ENCODE data around the gene RABGAP1L.

Gene RABGAP1L

DNA sequence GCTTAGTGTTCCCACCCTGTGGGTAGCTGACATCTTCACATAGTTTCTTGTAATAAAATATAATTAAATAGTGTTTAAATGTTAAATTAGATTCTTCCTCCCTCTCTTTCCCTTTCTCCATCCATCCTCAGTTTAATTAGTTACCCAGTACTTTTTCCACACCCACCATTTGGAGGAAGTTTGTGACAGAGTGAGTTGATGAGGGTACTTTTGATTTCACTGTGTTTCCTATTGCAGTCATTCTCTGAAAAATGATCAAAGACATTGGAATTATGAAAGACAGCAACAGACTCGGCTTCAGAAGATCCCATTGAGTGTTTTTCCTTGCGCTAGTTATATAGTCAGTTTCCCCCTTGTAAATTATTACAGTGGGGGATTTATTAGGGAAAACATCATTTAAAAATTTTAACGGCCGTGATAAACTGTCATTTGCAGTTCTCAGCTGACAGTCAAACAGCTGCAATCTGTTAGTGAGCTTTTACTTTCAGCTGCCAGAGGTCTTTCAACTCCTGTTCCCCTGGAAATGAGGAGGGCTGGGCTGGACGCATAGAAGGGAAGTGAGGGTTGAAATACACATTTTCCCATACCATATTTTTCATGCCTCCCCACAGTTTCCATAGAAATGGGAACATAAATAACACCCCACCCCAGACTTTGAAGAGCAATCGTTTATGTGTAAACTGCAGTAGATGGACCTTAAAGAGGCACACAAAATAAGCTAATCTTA lies 779.1 kb downstream of the RABGAP1L start:
- no peak for DNase-seq (ENCODE audit: low read depth)

DNA sequence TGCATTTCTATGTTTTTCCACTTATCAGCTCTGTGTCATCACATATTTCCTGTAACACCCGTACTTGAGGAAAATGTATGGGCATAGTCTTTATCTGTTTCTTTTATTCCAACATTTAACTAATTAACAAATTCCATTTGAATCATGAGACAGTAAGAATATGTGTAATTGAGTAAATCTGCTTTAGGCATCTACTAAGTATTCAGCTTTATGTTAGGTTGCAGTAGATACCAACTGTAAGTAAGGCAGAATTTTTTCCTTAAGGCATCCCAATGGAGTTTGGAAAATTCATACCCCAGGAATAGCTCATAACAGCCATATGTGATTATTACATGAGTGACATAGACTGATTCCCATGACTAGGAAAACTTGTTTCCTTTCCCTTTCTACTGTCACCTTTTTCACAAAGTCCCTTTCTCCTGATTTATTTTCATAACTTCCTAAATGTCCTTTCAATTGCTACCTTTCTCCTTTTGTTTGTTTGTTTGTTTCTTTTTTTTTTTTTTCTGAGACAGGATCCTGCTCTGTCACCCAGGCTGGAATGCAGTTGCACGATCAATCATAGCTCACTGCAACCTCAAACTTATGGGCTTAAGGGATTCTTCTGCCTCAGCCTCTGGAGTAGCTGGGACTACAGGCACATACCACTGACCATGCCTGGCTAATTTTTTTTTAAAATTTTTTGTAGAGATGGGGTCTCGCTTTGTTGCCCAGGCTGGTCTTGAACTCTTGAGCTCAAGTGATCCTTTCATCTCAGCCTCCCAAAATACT lies 780.6 kb downstream of the RABGAP1L start:
- DNase-seq (ENCODE audit: low read depth): no peak

DNA sequence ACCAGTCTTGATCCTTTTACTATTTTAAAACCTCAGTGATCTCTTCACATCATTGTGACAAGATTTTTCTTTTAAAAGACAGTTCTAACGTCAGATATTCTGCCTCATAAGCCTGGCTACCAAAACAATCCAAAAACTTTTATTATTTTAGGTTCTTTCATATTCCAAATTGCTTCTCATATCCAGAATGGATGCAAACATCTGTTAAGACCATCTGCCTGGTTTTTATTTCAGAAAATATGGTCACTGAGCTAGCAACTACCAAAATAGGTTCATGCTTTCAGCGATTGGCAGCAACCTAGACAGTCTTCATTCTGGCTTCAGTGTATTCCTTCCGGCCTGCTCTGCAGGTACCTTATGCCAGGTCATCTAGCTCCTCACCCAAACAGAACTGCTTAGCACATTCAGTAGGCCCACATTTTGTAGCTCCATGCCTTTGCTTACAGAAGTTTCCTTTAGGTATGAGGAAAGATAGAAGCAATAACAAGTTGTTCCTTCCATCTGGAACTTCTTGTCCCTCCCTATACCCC lies 781.4 kb downstream of the RABGAP1L start:
- no peak for DNase-seq (ENCODE audit: low read depth)

DNA sequence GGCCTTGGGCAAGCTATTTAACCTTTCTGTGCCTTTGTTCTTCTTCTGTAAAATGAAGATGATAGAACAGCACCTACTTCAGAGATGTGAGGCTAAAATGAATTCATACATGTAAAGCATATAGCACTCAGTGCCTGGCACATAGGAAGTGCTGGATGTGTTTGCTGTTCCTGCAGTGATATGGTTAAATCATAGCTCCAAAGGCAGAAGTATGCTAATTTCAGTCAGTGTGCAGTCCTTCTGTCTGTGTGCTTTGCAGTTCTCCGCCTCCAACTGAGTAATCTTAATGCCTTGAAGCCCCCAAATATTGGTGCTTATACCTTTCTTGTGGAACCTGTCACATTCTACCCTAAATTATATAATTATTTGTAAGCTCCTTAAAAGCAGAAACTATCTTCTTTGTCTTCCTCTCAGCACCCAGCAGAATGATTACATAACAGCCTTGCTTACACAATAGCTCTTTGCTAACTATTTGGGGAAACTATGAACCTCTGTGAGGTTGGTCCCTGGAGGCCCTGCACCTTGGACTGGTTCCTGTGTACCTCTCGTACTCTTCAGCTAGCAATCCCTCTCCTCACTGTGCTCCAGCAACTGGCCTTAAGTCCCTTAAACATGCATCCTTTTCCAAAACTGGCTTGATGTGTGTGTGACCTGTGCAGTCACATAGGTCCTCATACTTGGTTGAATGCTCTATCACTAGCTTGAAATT lies 783.4 kb downstream of the RABGAP1L start:
- no peak for DNase-seq (ENCODE audit: low read depth)

DNA sequence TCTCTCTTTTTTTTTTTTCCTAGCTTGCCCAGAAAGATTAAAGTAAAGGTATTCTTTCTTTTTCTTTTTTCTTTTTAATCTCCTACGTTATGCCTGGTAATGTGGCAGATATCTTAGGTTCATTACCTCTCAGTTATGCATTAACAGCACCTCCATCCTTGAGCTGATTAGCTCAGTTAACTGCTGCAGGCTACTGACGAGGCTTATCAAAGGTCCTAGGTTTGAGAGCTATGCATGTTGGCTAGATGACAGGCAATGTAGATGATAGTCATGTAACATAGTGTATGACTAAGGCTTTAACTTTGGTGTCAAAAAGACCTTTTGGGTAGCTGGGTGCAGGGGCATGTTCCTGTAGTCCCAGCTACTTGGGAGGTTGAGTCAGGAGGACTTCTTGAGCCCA lies 786.7 kb downstream of the RABGAP1L start:
- no peak for DNase-seq (ENCODE audit: low read depth)

DNA sequence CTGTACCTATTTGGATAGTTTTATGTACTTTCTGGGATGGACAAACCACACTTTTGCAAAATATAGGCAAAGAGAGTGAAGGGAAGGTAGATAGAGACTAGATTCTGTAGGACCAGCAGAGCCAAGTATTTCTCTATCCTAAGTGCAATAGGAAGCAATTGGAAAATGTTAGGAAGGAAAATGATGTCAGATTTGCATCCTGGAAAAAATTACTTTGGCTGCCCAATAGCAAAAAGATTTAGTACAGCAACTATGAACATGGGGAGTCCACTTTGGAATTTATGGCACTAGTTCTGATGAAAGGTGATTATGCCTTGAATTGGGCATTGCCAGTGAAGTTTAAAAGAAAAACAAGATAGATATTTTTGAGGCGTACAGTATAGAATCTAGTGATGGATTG lies 789.7 kb downstream of the RABGAP1L start:
- DNase-seq (ENCODE audit: low read depth): no peak

DNA sequence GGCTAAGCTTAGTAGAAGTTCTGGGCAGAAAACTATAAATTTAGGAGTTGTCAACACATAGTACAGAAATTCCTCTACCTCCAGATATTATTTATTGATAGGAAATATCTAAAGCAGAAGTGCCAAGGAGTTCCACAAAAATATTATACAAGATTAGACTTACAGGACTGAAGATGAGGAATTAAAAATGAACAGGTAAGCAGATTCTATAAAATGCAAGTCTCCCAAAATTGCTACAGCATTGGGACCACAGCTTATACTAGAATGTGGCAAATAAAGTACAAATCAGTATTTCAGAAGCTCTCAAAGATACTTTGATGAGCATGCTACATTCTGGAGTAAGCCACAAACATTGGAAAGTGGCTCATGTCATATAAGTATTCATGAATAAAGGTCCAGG lies 790.3 kb downstream of the RABGAP1L start:
- DNase-seq (ENCODE audit: low read depth): no peak

DNA sequence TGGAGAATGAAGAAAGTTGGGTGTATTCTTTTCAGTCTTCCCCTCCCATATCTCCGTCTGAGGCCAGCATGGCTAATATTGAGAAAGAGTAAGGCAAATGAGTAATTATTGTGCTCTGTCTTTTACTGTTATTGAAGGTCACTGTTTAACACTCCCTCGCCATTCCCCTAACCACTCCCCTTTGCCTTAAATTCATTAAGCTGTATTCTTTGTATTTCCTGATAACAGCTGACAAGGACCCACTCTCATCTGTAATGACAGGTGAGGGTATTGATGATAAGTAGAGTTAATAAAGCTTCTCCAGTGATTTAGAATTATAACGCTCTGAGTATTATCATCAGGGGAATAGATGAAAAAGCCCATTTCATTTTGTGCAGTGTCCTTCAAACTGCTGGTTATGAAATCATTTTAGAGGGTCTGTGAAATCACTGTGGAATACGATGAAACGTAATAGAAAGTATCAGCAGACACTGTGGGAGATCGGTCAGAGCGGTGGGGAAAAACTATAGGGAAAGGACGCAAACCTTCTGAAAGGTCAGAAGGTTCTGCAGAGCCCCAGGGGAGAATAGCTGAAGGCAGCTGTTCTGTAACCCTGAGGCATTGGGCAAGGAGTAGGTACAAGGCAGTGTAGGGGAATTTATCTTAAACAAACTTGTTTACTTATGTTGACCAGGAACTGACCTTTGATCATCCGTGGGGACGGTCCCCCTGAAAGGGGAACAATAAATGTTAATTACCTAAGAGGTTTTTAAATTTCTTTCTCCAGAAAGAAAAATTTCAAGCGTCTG lies 794.2 kb downstream of the RABGAP1L start:
- DNase-seq (ENCODE audit: low read depth): no peak

DNA sequence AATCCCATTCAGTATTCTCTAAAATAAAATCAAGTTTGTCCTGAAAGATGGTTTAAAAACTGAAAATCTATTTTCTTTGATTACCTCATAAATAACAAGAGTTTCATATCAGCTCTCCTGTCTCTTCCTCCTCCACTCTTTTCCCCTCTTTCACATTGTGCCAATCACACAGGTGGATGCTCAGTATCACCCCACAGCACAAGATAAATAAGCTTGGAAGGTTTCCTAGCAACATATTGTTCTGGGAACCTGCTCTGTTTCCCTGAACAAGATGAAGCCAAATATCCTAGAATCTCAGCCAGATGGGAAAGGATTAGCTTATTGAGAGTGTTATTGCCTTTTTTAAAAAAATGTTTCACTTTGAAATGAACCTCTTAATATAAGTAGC lies 794.7 kb downstream of the RABGAP1L start:
- no peak for DNase-seq (ENCODE audit: low read depth)

DNA sequence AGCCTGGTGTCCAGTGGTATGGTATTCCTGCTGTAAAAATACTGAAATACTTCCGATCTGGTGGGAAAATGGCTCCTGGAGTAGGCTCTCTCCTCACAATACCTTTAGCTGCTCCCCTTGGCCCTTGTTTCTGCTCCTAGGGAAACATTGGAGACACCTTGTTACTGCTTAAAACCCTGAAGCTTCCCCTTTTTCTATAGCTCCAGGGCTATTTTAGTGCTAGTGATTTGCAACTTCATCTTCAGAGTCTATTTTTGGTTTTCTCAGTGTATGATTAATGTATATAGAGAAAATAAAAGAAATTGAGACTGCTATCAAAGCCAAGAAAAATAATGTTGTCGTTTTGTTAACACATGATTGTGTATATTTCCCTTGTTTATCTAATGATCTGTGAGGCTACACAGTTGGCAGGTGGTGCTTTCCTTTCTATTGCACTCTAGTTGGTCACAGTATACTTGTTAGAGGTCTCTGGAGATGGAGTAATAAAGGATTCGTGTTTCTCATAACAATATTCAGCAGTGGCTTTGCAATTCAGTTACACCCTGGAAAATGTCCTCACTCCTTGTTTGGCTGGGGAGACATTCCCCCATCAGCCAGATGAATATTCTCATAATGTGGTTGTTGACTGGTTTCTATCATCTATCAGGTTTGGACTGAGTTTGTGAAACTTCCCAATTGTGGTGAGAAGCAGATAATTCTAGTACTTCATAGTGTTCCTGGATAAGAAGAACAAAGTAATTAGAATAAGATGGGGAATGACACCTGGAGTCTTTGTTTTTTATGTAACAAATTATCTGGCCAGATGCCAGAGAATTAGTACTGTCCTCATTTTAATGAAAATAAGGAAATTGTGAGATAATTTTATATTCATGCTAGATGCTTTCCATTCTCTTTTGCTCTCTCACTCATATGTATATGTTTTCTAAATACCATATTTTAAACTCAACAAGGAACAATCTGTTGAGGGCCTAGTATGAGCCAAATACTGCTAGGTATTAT lies 795.6 kb downstream of the RABGAP1L start:
- no peak for DNase-seq (ENCODE audit: low read depth)

DNA sequence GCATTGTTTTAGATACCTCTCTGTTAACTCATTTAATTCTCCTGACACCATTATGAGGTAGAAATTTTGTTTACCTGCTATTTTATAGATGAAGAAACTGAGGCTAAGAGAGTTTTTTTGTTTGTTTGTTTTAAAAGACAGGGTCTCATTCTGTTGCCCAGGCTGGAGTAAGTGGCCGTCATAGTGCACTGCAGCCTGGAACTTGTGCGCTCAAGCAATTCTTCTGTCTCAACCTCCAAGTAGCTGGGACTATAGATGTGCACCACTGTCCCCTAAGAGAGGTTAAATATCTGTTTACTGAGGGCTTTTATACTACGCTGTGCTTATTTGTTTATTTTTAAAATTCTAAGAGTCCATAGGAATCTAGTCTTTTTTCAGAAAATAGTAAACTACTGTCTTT lies 796.8 kb downstream of the RABGAP1L start:
- DNase-seq (ENCODE audit: low read depth): no peak

DNA sequence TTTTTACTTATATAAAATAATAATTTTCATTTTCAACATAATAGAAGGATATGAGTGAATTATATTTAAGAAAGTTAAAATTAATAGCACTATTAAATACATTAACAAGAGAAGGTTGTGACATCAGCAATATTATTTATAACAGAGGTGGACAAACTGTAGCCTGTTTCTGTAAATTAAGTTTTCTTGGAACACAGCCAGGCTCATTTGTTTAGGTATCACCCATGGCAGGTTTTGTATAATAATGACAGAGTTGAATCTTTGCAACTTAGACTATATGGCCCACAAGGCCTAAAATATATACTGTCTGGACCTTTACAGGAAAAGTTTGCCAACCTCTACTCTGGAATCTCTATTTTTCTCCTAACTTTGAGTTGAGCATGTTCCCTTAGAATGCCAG lies 797.7 kb downstream of the RABGAP1L start:
- no peak for DNase-seq (ENCODE audit: low read depth)

DNA sequence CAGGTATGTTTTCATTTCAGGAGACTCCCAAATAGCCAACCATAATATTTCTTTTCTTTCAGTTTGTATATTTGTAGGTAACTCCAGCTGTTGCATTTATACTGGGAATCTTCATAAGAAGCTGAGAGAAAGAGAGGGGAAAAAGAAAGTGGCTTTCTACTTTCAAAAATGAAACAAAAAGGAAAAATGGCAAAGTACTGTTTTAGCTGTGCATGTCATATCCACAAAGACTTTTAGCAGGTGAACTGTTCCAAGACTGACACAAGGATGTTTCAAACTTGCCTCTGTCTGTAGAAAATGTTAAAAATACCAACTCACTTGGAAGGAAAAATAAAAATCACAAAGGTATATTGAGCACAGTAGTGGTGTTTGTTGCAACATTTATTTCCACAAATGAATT lies 798.5 kb downstream of the RABGAP1L start:
- no peak for DNase-seq (ENCODE audit: low read depth)

DNA sequence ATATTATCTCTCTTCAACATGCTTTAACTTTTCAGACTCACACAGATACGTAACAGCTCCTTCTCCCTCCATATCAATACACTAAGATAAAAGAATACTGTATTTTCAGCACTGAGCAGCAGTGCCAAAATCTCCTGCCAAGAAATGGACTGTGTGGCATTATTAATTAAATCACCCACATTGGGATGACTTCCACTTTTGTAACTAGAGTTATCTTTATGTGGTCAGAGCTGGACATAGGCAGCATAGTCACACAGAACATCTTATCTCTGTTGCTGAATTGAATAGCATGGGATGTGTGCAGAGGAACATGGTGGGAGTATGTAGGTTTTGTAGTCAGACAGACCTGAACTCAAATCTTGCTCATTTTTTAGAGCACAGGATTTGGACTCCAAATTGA lies 799.1 kb downstream of the RABGAP1L start:
- no peak for DNase-seq (ENCODE audit: low read depth)

DNA sequence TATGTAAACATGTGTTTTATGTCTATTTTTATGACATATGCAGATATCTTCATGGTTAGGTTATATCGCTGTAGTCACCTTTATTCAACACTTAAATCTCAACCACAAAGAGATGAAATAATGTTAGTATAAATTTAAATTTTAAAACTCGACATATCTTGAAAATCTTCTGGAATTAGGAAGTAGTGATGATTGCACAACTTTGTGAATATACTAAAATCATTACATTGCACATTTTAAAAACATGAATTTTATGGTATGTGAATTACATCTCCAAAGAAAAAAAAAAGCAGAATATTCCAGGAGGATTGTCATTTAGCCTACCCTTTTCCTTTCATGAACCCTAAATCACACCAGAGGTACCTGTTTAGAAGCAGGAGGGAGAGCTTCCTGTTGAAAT lies 801.0 kb downstream of the RABGAP1L start:
- no peak for DNase-seq (ENCODE audit: low read depth)

DNA sequence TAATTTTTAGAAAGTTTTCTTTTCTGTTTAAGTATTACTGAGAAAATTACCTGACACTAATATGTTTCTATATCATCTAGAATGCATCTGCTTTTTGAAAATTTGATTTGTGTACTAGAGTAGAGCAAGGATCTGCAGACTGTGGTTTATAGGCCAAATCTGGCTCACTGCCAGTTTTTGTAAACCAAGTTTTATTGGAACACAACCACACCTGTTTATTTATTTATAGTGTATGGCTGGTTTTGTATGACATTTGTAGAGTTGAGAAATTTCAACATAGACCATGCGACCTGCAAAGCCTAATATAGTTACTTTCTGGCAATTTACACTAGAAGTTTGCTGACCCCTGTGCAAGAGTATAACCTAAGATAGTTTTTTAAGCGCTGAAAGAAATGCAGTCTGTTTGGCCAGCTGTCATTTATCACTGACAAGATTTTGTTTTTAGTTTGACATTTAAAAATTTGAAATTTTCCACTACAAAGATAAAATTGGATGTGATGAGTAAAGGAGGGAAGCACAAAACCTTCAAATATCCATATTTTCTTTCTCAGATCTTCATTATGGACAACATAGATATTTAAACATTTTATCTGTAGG lies 804.3 kb downstream of the RABGAP1L start:
- DNase-seq (ENCODE audit: low read depth): no peak

DNA sequence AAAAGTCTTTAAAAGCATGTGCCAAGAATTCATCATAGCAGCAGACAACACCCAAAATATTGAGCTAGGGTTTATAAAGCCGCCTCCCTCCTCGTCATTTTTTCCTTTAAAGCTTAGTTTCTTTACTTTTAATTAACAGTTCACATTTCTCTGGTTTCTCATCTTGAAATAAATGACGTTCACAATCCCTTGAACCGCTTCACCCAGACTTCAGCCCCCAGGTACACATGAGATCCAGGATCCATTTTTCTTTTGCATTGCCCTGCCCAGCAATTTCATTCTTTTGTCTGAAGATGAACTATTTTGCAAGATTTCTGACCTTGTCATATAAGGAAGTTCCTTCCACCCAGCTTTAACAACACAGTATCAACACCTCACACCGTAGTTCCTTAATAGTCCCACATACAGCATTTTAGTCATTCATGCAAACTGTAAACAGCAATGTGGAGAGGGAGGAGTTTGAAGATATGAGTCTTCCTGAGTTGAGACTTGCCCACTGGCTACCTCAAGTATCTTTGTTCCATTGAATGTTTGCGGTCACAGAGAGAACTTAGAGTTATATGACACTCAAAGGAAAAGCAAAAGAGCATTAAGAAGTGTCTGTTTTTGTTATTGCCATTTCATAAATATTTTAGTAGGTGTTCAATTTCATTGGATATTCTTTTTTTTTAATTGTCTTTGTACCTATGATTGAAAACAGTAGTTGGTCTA lies 805.1 kb downstream of the RABGAP1L start:
- no peak for DNase-seq (ENCODE audit: low read depth)

DNA sequence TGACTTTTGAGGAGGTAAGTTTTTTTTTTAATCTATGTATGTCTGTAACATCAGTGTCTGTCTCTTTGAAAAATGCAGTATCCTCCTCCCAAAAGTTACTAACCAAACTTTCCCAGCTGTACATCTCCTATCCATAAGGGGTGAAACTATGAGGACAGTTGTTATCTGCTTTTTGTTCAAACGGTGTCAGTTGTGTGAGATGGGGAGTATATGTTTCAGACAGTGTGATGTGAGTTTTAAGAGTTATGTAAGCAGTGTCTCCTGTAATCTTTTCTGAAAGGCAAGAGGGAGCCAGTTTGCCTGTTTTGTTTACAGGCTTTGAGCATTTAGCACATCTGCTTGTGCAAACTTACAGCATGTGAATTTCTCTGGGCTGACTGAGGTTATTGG lies 805.6 kb downstream of the RABGAP1L start:
- no peak for DNase-seq (ENCODE audit: low read depth)

DNA sequence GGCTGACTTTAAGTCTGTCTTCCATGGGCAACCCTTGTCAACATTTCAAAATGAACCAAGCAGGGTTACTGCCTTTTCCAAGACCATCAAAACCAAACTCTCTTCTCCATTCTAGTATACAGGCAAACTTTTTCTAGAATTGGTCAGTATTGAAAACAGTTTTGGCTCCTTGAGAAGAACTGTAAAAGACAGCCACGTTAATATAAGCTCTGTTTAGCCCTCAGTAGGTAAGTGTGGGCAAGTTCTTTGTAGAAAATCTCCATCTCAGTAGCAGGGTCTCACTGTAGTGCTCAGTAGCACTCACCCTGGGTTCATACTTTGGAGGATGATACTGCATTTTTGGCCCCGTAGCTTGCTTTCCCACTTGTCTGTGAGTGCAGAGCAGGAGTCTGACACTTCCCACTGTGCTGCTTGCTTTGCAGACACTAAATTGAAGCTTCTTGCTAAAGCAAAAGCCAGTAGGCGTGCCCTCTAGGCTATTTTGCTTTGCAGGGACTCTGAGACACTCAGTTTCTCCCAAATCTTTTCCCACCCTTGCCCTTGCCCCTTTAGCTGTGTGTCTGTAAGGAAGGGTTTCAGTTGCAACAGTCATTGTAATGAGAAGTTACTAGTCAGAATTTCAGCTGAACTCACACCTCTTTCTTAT lies 806.2 kb downstream of the RABGAP1L start:
- DNase-seq (ENCODE audit: low read depth): no peak

Measured in activated T-helper 9 cell treated with anti-CD3 and anti-CD28 coated beads, Interleukin-2, amount 50 U/mL, for 16 hours (primary cell).